Measurements from ENCODE around the gene BLACAT1.

Gene BLACAT1

GRCh38 chr1:205477759-205478247, 22.0 kb upstream of the BLACAT1 start:
- no peak for DNase-seq (ENCODE audit: low read depth in 1 of 2, low spot score in 1 of 2)
- TF ChIP-seq POLR2AphosphoS5 (IDR thresholded peaks at IDR 0.05; ENCODE audit: low read depth): no peak
- TF ChIP-seq CTCF (IDR thresholded peaks at IDR 0.05; ENCODE audit: insufficient read depth, low read length): no peak
- no peak for TF ChIP-seq SPI1 (IDR thresholded peaks at IDR 0.05; ENCODE audit: borderline replicate concordance, low read depth)
- TF ChIP-seq GABPA (IDR thresholded peaks at IDR 0.05; ENCODE audit: low read depth): no peak
- TF ChIP-seq REST (IDR thresholded peaks at IDR 0.05; ENCODE audit: insufficient replicate concordance, low read depth): no peak
- Histone ChIP-seq H3K27ac (replicated peaks) (no peak overlapping the region), H3K4me3 (replicated peaks; ENCODE audit: insufficient read depth, low read length) (no peak overlapping the region), H3K27me3 (ENCODE audit: insufficient read depth, poor library complexity, severe bottlenecking) (peaks cover 18% of the 10 kb centered on the region)

- peaks cover 17% of the 10 kb centered on the region for H3K27me3 ChIP-seq (ENCODE audit: insufficient read depth, poor library complexity, severe bottlenecking)
- no peak for DNase-seq (ENCODE audit: low read depth in 1 of 2, low spot score in 1 of 2)
- TF ChIP-seq GABPA (IDR thresholded peaks at IDR 0.05; ENCODE audit: low read depth) (no peak), POLR2AphosphoS5 (IDR thresholded peaks at IDR 0.05; ENCODE audit: low read depth) (no peak), SPI1 (IDR thresholded peaks at IDR 0.05; ENCODE audit: borderline replicate concordance, low read depth) (no peak), REST (IDR thresholded peaks at IDR 0.05; ENCODE audit: insufficient replicate concordance, low read depth) (no peak), CTCF (IDR thresholded peaks at IDR 0.05; ENCODE audit: insufficient read depth, low read length) (no peak)
- H3K27ac ChIP-seq (replicated peaks): no peak overlapping the region
- H3K4me3 ChIP-seq (replicated peaks; ENCODE audit: insufficient read depth, low read length): no peak overlapping the region
Observed at GRCh38 chr1:205477121-205477758, 21.4 kb upstream of the BLACAT1 start.

GRCh38 chr1:205476648-205477047, 20.8 kb upstream of the BLACAT1 start:
- Histone ChIP-seq H3K27me3 (ENCODE audit: insufficient read depth, poor library complexity, severe bottlenecking) (peaks cover 16% of the 10 kb centered on the region), H3K4me3 (replicated peaks; ENCODE audit: insufficient read depth, low read length) (no peak overlapping the region), H3K27ac (replicated peaks) (no peak overlapping the region)
- TF ChIP-seq GABPA (IDR thresholded peaks at IDR 0.05; ENCODE audit: low read depth) (no peak), REST (IDR thresholded peaks at IDR 0.05; ENCODE audit: insufficient replicate concordance, low read depth) (no peak)
- no peak for DNase-seq (ENCODE audit: low read depth in 1 of 2, low spot score in 1 of 2)

Data from HL-60 (cell line).